Neural cell (in vitro differentiated cells): Measurements from ENCODE around the gene EXOC8.

Experiments
- EP300 ChIP-seq: fragments of 450-650 bp; conservative IDR thresholded peaks from 2 replicates; pipeline ENCODE4 v1.6.1; 2014; ENCODE audit warnings: antibody characterized with exemption, mild to moderate bottlenecking, moderate library complexity; ENCODE audit not compliant: poor library complexity, severe bottlenecking
- RAD21 ChIP-seq: fragments of 450-650 bp; conservative IDR thresholded peaks from 2 replicates; pipeline ENCODE4 v1.6.1; 2014; ENCODE audit warnings: antibody characterized with exemption, mild to moderate bottlenecking, moderate library complexity
- SMC3 ChIP-seq: fragments of 450-650 bp; conservative IDR thresholded peaks from 2 replicates; pipeline ENCODE4 v1.6.1; 2014; ENCODE audit warnings: antibody characterized with exemption, mild to moderate bottlenecking, moderate library complexity; ENCODE audit not compliant: poor library complexity
- TAF1 ChIP-seq: IDR thresholded peaks from 2 replicates; pipeline ENCODE4 v1.6.1; 2012; ENCODE audit warnings: low read depth
- TF ChIP-seq, protein P1 (sequence below): fragments of 450-650 bp; IDR thresholded peaks from 2 replicates; pipeline ENCODE4 v1.5.1; 2014; ENCODE audit warnings: antibody characterized with exemption, mild to moderate bottlenecking, moderate library complexity; ENCODE audit not compliant: poor library complexity, severe bottlenecking

DNA sequence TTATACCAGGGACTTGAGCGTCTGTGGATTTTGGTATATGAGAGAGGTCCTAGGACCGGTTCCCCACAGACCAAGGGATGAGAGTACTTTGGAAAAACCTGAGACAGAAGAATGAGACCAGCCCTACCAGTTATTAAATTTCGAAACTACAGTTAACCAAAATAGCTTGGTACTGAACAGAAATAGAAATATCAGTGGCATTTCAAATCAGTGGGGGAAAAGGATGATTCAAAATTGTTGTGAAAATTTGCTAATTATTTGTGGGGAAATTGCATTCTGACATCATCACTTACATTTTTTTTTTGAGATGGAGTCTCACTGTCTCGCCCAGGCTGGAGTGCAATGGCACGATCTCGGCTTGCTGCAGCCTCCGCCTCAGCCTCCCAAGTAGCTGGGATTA, 8.2 kb downstream of the EXOC8 start:
- TF ChIP-seq, protein P1, sequence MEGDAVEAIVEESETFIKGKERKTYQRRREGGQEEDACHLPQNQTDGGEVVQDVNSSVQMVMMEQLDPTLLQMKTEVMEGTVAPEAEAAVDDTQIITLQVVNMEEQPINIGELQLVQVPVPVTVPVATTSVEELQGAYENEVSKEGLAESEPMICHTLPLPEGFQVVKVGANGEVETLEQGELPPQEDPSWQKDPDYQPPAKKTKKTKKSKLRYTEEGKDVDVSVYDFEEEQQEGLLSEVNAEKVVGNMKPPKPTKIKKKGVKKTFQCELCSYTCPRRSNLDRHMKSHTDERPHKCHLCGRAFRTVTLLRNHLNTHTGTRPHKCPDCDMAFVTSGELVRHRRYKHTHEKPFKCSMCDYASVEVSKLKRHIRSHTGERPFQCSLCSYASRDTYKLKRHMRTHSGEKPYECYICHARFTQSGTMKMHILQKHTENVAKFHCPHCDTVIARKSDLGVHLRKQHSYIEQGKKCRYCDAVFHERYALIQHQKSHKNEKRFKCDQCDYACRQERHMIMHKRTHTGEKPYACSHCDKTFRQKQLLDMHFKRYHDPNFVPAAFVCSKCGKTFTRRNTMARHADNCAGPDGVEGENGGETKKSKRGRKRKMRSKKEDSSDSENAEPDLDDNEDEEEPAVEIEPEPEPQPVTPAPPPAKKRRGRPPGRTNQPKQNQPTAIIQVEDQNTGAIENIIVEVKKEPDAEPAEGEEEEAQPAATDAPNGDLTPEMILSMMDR, result no peak
- TF ChIP-seq RAD21 (no peak), SMC3 (no peak), EP300 (no peak), TAF1 (no peak)
